Heart left ventricle (tissue), 16 donors: ENCODE measurements around the gene RAP1B. TPM values are rescaled to one million over a fixed set of nuclear protein-coding genes. Genes with fewer than 3 reads are reported as not detected.

Experiments used
- ATAC-seq, 4 donors: fragments of 200-7000 bp; cut with Tn5 transposase; one replicate each; pipeline ENCODE4 v1.9.1; 2020 to 2022; ENCODE audit warnings: moderate library complexity in 4 of 4, mild to moderate bottlenecking in 3 of 4, moderate number of reproducible peaks in 1 of 4
- DNase-seq, 5 donors: peaks; one replicate each; pipeline ENCODE4 v3.0.0-alpha.2; 2020
- H3K27ac ChIP-seq, 12 donors: fragments of 200-600 bp; sonication (generic) in 4 of 12; one replicate each; pipeline versions ENCODE4 v1.5.0 to v1.8.0; 2016 to 2022; ENCODE audit warnings: mild to moderate bottlenecking in 2 of 12
- H3K27me3 ChIP-seq, 9 donors: fragments of 200-600 bp; sonication (generic) in 2 of 9; one replicate each; pipeline versions ENCODE4 v1.5.1 to v1.8.0; 2016 to 2022; ENCODE audit warnings: mild to moderate bottlenecking in 3 of 9
- H3K36me3 ChIP-seq, 9 donors: fragments of 200-600 bp; sonication (generic) in 2 of 9; one replicate each; pipeline versions ENCODE4 v1.5.0 to v1.8.0; 2018 to 2022; ENCODE audit warnings: mild to moderate bottlenecking in 2 of 9
- H3K4me1 ChIP-seq, 12 donors: fragments of 200-600 bp; sonication (generic) in 4 of 12; one replicate each; pipeline versions ENCODE4 v1.5.0 to v1.8.0; 2016 to 2022; ENCODE audit warnings: mild to moderate bottlenecking in 3 of 12
- H3K4me3 ChIP-seq, 12 donors: fragments of 200-600 bp; sonication (generic) in 4 of 12; one replicate each; pipeline versions ENCODE4 v1.5.0 to v1.8.0; 2017 to 2022; ENCODE audit warnings: mild to moderate bottlenecking in 9 of 12, moderate library complexity in 4 of 12
- H3K9me3 ChIP-seq, 12 donors: fragments of 200-600 bp; sonication (generic) in 4 of 12; one replicate each; pipeline versions ENCODE4 v1.5.0 to v1.8.0; 2016 to 2022; ENCODE audit warnings: mild to moderate bottlenecking in 1 of 12
- POLR2A ChIP-seq, 2 donors: fragments of 450-650 bp; IDR thresholded peaks; one replicate each; pipeline ENCODE4 v1.6.1; 2017; ENCODE audit warnings: antibody characterized with exemption in 2 of 2, mild to moderate bottlenecking in 2 of 2, moderate library complexity in 2 of 2
- WGBS, 4 donors: extraction: QIAGEN DNeasy Blood & Tissue Kit in 2 of 4; methylation state at CpG; one replicate each; pipeline versions ENCODE4 v1.1.5 to v1.1.7; 2013 to 2018; 5-methylcytosine and 5-hydroxymethylcytosine counted together
- intact Hi-C, 10 donors: fragments of 100-400 bp; cut with DNase I; formaldehyde crosslinking; loops; one replicate each; pipeline versions ENCODE4 v1.11.1 to v1.14.2; 2022
- long read RNA-seq, 3 donors: library from polyadenylated mRNA; unstranded; transcript quantifications; one replicate each; pipeline ENCODE4 v2.0.0, GENCODE V29; 2020 to 2021
- polyA plus RNA-seq, 2 donors: library from polyadenylated mRNA; stranded (reverse); fragments of 200-250 nt; gene quantifications; one replicate each; pipeline ENCODE4 v1.2.3, GENCODE V29; 2013
- total RNA-seq, 9 donors: library from RNA; depleted of rRNA in 2 of 9; stranded (reverse); fragments of >200 nt in 2 of 9; fragmentation: NEBNext Ultra II Directional in 3 of 9; extraction: Animal tissue kit (Norgen Biotek cat#: 25700) in 3 of 9; gene quantifications; one replicate each; pipeline versions ENCODE4 v1.1.0 to v1.2.4, GENCODE V29; 2016 to 2023
- TF ChIP-seq, protein P1 (sequence below), 12 donors: fragments of 200-600 bp; sonication (generic) in 4 of 12; IDR thresholded peaks; one replicate each; pipeline versions ENCODE4 v1.5.0 to v1.8.0; 2018 to 2022; ENCODE audit warnings: antibody characterized with exemption in 12 of 12, mild to moderate bottlenecking in 5 of 12
- donor health status: ischemic (EF 13 %, LVEDD 7.1; RV severe dilation, severe dysfunction).
- donor health status: healthy with polysubstance abuse.
- donor health status: DM: no; HTN: yes; CAD: no.
- donor health status: DM: no; HTN: no; CAD: no.
- donor health status: ischemic (EF 25% LVEDD 6.9; RV normal size, moderate dysfunction).
- donor health status: ischemic (EF 25% LVEDD 5.7; RV mildly dilated, moderate dysfunction).
- donor health status: healthy.
- donor health status: DM: yes; HTN: yes; CAD: no.
- donor health status: ischemic (EF 35%, LVEDD 5.7; RV mildly dilated, moderate dysfunction).
- donor health status: nonischemic (EF 11% LVEDD 7.7; RV severe dilation, severe dysfunction).
- donor health status: DM: yes; HTN: yes; CAD: no.
- donor health status: PGD.
- donor health status: ischemic (EF 29% LVEDD 5.4; RV normal size, mild dysfunction).
- donor health status: nonischemic (EF 23%, LVEDD 6.1; RV moderate dilation, normal function).

RAP1B gene
- total RNA-seq (100 to 1,000 TPM in 1 of 9 donors, 10 to 100 TPM in 8; 39.2 to 113 (median 52.2) TPM), polyA plus RNA-seq (10 to 100 TPM; 25.3 to 84.5 TPM)
- long read RNA-seq, donor 1, full-length matches to known transcripts: 35 of 36 reads
- long read RNA-seq, donor 1, partial matches to known transcripts: 0 of 36 reads
- long read RNA-seq, donor 1, other reads (novel, unspliced or antisense): 1 of 36 reads
- long read RNA-seq, donor 2, full-length matches to known transcripts: 156 of 170 reads
- long read RNA-seq, donor 2, partial matches to known transcripts: 1 of 170 reads
- long read RNA-seq, donor 2, other reads (novel, unspliced or antisense): 13 of 170 reads
- long read RNA-seq, donor 3, full-length matches to known transcripts: 36 of 37 reads
- long read RNA-seq, donor 3, partial matches to known transcripts: 0 of 37 reads
- long read RNA-seq, donor 3, other reads (novel, unspliced or antisense): 1 of 37 reads

DNA sequence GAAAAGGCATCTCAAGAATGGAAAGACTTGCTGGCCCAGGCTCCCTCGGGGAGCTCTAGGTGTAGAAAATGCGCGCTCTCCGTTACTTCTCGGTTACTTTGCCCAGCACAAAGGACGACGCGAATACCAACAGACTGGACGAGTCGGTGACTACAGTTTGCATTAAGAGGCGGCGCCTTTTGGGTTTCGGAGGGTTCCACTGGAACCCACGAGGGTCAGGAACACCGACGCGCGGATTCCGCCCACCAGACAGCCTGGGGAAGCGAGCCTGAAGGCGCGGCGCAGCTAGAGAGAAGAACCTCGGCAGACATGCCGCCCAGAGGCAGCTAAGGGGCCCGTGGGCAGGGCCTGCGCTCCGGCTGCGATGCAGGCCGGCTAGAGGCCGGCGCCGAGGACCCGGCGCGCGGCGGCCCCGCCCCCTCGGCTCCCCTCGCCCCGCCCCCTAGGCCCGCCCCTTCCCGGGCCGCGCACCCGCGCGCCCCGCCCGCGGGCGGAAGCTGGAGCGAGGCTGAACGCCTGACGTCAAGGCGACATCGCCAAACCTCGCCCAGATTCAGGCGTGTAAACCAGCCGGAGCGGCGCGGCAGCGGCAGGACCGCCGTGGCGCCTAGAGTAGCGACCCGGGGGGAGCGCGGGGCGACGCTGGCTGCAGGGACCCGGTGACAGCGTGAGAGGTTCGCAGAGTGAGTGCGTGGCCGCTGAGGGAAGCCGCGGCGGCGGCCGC lies at the start of gene RAP1B:
Gene RAP1B (plus strand): TSS at position 530 of the 724 bp plus-strand sequence. CDS start 37,826 bp downstream, outside the sequence.
- Histone ChIP-seq H3K27ac (peak within 1 kb of the TSS; percentile 95 to 99 (median 96)), H3K4me1 (peaks cover 5 to 43% (median 34%) of the 10 kb centered on the region in 12 donors), H3K9me3 (no peaks in the 10 kb centered on the region), H3K4me3 (peak within 1 kb of the TSS; percentile 54 to 91 (median 82)), H3K36me3 (peaks cover 0 to 5% (median 0%) of the 10 kb centered on the region in 9 donors), H3K27me3 (no peaks in the 10 kb centered on the region)
- intact Hi-C loops: loop anchor here (1.0 to 10.0 kb wide), 14 partner anchors 64 to 388 kb away; partner anchors contain the start of gene NUP107 (in 7 of the 10)
- DNase-seq (peak; percentile 92 to 95 (median 92)), ATAC-seq (peak; percentile 92 to 98 (median 96))
- TF ChIP-seq, protein P1, sequence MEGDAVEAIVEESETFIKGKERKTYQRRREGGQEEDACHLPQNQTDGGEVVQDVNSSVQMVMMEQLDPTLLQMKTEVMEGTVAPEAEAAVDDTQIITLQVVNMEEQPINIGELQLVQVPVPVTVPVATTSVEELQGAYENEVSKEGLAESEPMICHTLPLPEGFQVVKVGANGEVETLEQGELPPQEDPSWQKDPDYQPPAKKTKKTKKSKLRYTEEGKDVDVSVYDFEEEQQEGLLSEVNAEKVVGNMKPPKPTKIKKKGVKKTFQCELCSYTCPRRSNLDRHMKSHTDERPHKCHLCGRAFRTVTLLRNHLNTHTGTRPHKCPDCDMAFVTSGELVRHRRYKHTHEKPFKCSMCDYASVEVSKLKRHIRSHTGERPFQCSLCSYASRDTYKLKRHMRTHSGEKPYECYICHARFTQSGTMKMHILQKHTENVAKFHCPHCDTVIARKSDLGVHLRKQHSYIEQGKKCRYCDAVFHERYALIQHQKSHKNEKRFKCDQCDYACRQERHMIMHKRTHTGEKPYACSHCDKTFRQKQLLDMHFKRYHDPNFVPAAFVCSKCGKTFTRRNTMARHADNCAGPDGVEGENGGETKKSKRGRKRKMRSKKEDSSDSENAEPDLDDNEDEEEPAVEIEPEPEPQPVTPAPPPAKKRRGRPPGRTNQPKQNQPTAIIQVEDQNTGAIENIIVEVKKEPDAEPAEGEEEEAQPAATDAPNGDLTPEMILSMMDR (IDR thresholded peaks at IDR 0.05): peak in 1 of 12 donors; percentile 3
- peak in 1 of 2 donors; percentile 96 for TF ChIP-seq POLR2A (IDR thresholded peaks at IDR 0.05)
- WGBS, 4 donors: 0 to 1% (median 0%) methylated on average over 28 to 84 of the region's 84 CpGs

DNA sequence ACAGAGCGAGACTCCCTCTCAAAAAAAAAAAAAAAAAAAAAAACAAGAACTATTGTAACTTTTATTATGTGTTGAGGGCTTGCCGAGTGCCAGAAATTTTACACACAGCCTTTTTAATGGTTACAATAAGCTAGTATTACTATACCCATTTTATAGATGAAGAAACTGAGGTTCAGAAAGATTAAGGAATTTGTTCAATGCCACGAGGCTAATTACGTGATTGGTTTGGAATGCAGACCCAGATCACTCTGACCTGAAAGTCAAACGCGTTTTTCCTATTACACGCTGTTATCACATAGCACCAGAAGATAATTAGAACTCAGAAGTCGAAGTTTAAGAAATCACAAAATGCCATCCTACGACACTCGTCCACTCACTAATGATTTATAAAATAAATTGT lies 48.9 kb upstream of the RAP1B start:
- no peak overlapping the region for H3K27ac ChIP-seq
- no peak overlapping the region for H3K4me3 ChIP-seq
- no peak for DNase-seq
- ATAC-seq: no peak
- no peaks in the 10 kb centered on the region for H3K27me3 ChIP-seq
- H3K36me3 ChIP-seq: no peaks in the 10 kb centered on the region
- intact Hi-C loops: no loop called here
- peaks cover 0 to 26% (median 11%) of the 10 kb centered on the region in 12 donors for H3K4me1 ChIP-seq
- TF ChIP-seq, protein P1 (IDR thresholded peaks at IDR 0.05): no peak
- TF ChIP-seq POLR2A (IDR thresholded peaks at IDR 0.05): no peak
- H3K9me3 ChIP-seq: no peaks in the 10 kb centered on the region
- 80 to 86% (median 83%) methylated on average over 10 of the region's 10 CpGs for WGBS, 4 donors

DNA sequence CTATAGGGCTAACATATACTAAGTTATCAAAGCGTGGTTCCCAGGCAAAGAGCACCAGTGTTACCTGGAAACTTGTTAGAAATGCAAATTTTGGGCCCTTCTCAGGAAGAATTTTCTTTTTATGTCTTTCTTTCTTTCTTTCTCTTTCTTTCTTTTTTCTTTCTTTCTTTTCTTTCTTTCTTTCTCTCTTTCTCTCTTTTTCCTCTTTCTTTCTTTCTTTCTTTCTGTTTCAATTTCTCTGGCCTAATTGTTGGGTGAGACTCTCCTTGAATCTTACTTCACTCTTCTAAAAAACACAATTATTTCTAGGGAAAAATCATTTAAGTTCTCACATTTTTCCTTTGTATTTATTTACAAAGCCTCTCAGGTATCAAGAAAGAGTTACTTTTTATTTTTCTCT lies 46.5 kb upstream of the RAP1B start:
- Histone ChIP-seq H3K27me3 (no peaks in the 10 kb centered on the region), H3K4me1 (peaks cover 0 to 26% (median 11%) of the 10 kb centered on the region in 12 donors), H3K27ac (no peak overlapping the region), H3K36me3 (no peaks in the 10 kb centered on the region), H3K9me3 (no peaks in the 10 kb centered on the region), H3K4me3 (no peak overlapping the region)
- DNase-seq (no peak), ATAC-seq (no peak)
- 73 to 85% (median 80%) methylated on average over 1 of the region's 1 CpG for WGBS, 4 donors
- intact Hi-C loops: no loop called here
- TF ChIP-seq, protein P1 (IDR thresholded peaks at IDR 0.05): no peak
- no peak for TF ChIP-seq POLR2A (IDR thresholded peaks at IDR 0.05)
